Fibroblast of lung (primary cell): ENCODE data around the gene GTF3C1.

Source experiments
- CTCF ChIP-seq, 2 donors: IDR thresholded peaks in 1 of 2; conservative IDR thresholded peaks in 1 of 2; 1 replicate in 1 of 2; 2 replicates in 1 of 2; pipeline ENCODE4 v1.5.1; 2011 to 2012; ENCODE audit warnings: low read length in 2 of 2, control low read depth in 1 of 2, inconsistent platforms in 1 of 2, low read depth in 1 of 2, mild to moderate bottlenecking in 1 of 2
- EZH2 ChIP-seq: IDR thresholded peaks from 2 replicates; pipeline ENCODE4 v1.5.1; 2012; ENCODE audit warnings: low read length, control low read depth, mild to moderate bottlenecking; ENCODE audit errors: missing control alignments

- TF ChIP-seq CTCF (conservative IDR thresholded peaks at IDR 0.05 in 1 of 2, IDR thresholded peaks at IDR 0.05 in 1 of 2; ENCODE audit: low read depth in 1 of 2, low read length in 2 of 2) (no peak), EZH2 (no peak)
Observed at GRCh38 chr16:27571433-27572326, 22.0 kb upstream of the GTF3C1 start.
